HG02571 (cell line): ENCODE data around the gene GLB1L2.

Source experiments
- ATAC-seq: cut with Tn5 transposase; IDR thresholded peaks from one replicate; pipeline ENCODE4 v1.9.1; 2021; ENCODE audit warnings: mild to moderate bottlenecking, moderate library complexity; ENCODE audit not compliant: unreplicated experiment

The GLB1L2 gene

GRCh38 chr11:134417871-134418840 is 86.4 kb downstream of the GLB1L2 start:
- no peak for ATAC-seq

- no peak for ATAC-seq
Measured at GRCh38 chr11:134423106-134423505, 91.3 kb downstream of the GLB1L2 start.

GRCh38 chr11:134425413-134425812 is 93.6 kb downstream of the GLB1L2 start:
- no peak for ATAC-seq
